HT-29 (cell line): Measurements from ENCODE around the gene AMY2A. TPM values are rescaled to one million over a fixed set of nuclear protein-coding genes. Genes with fewer than 3 reads are reported as not detected.
"Not testable (repeated sequence)": the region's sequence is repeated elsewhere in the genome, so short reads cannot be mapped to it uniquely, and the experiment has no call there.

ENCODE experiments used
- DNase-seq: peaks from one replicate; pipeline ENCODE4 v3.0.0-alpha.2; 2015; ENCODE audit warnings: low spot score
- small RNA-seq: library from RNA; depleted of rRNA; stranded (forward); fragments of <200 nt; gene quantifications from one replicate; pipeline ENCODE3, GENCODE V24; 2014
- total RNA-seq: library from RNA; depleted of rRNA; stranded (reverse); fragments of >200 nt; shearing (Covaris generic); gene quantifications from 2 replicates; pipeline ENCODE4 v1.2.3, GENCODE V29; 2014; rRNA removed

AMY2A gene
- total RNA-seq, result not detected in 2 replicates

GRCh38 chr1:103616994-103617477, at the start of gene AMY2A:
Gene AMY2A, plus strand, starts transcription at chr1:103617427. Its CDS starts 14 bp downstream, at chr1:103617441.
- not testable (repeated sequence) for DNase-seq

- DNase-seq, result no peak
These were observed 47.7 kb upstream of the AMY2A start for GRCh38 chr1:103569493-103569892.

- not testable (repeated sequence) for DNase-seq
These were observed 45.9 kb upstream of the AMY2A start, which contains the start of gene AMY2B for GRCh38 chr1:103571289-103571688. Gene AMY2B, plus strand, starts transcription at chr1:103571589. Its CDS starts 14 bp downstream, at chr1:103571603.

GRCh38 chr1:103576065-103576464, 41.2 kb upstream of the AMY2A start:
- DNase-seq, result no peak

GRCh38 chr1:103576784-103577183, 40.4 kb upstream of the AMY2A start:
- DNase-seq, result not testable (repeated sequence)

GRCh38 chr1:103582464-103582863, 34.8 kb upstream of the AMY2A start:
- DNase-seq, result no peak

- DNase-seq, result no peak
These were observed 33.3 kb upstream of the AMY2A start for GRCh38 chr1:103583887-103584286.

GRCh38 chr1:103584537-103584936, 32.7 kb upstream of the AMY2A start:
- no peak for DNase-seq

GRCh38 chr1:103602740-103603139, 14.5 kb upstream of the AMY2A start:
- not testable (repeated sequence) for DNase-seq

- no peak for DNase-seq
These were observed 865 bp upstream of the AMY2A start for GRCh38 chr1:103616362-103616761.

GRCh38 chr1:103627436-103627835, 10.2 kb downstream of the AMY2A start:
- not testable (repeated sequence) for DNase-seq

- DNase-seq, result not testable (repeated sequence)
These were observed 24.0 kb downstream of the AMY2A start for GRCh38 chr1:103641194-103641593.

- DNase-seq, result not testable (repeated sequence)
These were observed 26.7 kb downstream of the AMY2A start for GRCh38 chr1:103643908-103644307.

- DNase-seq, result not testable (repeated sequence)
These were observed 33.1 kb downstream of the AMY2A start for GRCh38 chr1:103650305-103650704.

GRCh38 chr1:103650889-103651288, 33.7 kb downstream of the AMY2A start:
- not testable (repeated sequence) for DNase-seq

GRCh38 chr1:103654133-103654532, 36.9 kb downstream of the AMY2A start:
- DNase-seq, result not testable (repeated sequence)

GRCh38 chr1:103655460-103655859, 38.2 kb downstream of the AMY2A start, which contains the start of gene AMY1A:
Gene AMY1A, plus strand, starts transcription at chr1:103655760. Its CDS starts 571 bp downstream, at chr1:103656331.
- not testable (repeated sequence) for DNase-seq

Small RNAs within 50 kb of the gene (small RNA-seq; reads per million reads assigned to genes)
- gene AC105272.1, result not detected

Other genes starting within 250 kb of the AMY2A start
- gene RNPC3, start 91.7 kb upstream of the AMY2A start, total RNA-seq, result 2.8 and 2.9 TPM in 2 replicates
- gene AMY2B, start 45.8 kb upstream of the AMY2A start, total RNA-seq, result 0.47 and 1.2 TPM in 2 replicates
- not detected in 2 replicates for gene AMY1A, start 38.3 kb downstream of the AMY2A start, total RNA-seq
- gene AMY1B, start 78.8 kb downstream of the AMY2A start, total RNA-seq, result not detected in 2 replicates
- not detected in 2 replicates for gene AMY1C, start 132.5 kb downstream of the AMY2A start, total RNA-seq